Measurements from ENCODE around the gene CORO1C.
"Not testable (repeated sequence)": the region's sequence is repeated elsewhere in the genome, so short reads cannot be mapped to it uniquely, and the experiment has no call there.

Gene CORO1C

GRCh38 chr12:108671110-108671509 lies 60.2 kb downstream of the CORO1C start:
- no peak for DNase-seq

- DNase-seq, result no peak
Measured at GRCh38 chr12:108670066-108670631, 61.2 kb downstream of the CORO1C start.

GRCh38 chr12:108668542-108668941 lies 62.8 kb downstream of the CORO1C start:
- no peak for DNase-seq

- no peak for DNase-seq
Measured at GRCh38 chr12:108668063-108668462, 63.3 kb downstream of the CORO1C start.

- DNase-seq, result no peak
Measured at GRCh38 chr12:108667349-108667748, 64.0 kb downstream of the CORO1C start.

- DNase-seq, result no peak
Measured at GRCh38 chr12:108666401-108666881, 64.9 kb downstream of the CORO1C start.

- no peak for DNase-seq
Measured at GRCh38 chr12:108665608-108666202, 65.6 kb downstream of the CORO1C start.

- DNase-seq, result peak; percentile 88
Measured at GRCh38 chr12:108664338-108665258, 66.7 kb downstream of the CORO1C start.

- no peak for DNase-seq
Measured at GRCh38 chr12:108663324-108664015, 67.8 kb downstream of the CORO1C start.

- not testable (repeated sequence) for DNase-seq
Measured at GRCh38 chr12:108658115-108658514, 73.2 kb downstream of the CORO1C start.

GRCh38 chr12:108657130-108657745 lies 74.1 kb downstream of the CORO1C start:
- DNase-seq, result no peak

GRCh38 chr12:108656247-108656646 lies 75.1 kb downstream of the CORO1C start:
- not testable (repeated sequence) for DNase-seq

- DNase-seq, result not testable (repeated sequence)
Measured at GRCh38 chr12:108655812-108656175, 75.5 kb downstream of the CORO1C start.

- not testable (repeated sequence) for DNase-seq
Measured at GRCh38 chr12:108654622-108655021, 76.7 kb downstream of the CORO1C start.

GRCh38 chr12:108653922-108654321 lies 77.4 kb downstream of the CORO1C start:
- no peak for DNase-seq

GRCh38 chr12:108653082-108653516 lies 78.2 kb downstream of the CORO1C start:
- DNase-seq, result no peak

- no peak for DNase-seq
Measured at GRCh38 chr12:108650083-108650482, 81.2 kb downstream of the CORO1C start.

- DNase-seq, result no peak
Measured at GRCh38 chr12:108649669-108650068, 81.6 kb downstream of the CORO1C start.

- no peak for DNase-seq
Measured at GRCh38 chr12:108649126-108649525, 82.2 kb downstream of the CORO1C start.

GRCh38 chr12:108648371-108648770 lies 82.9 kb downstream of the CORO1C start:
- no peak for DNase-seq

- DNase-seq, result no peak
Measured at GRCh38 chr12:108647585-108648287, 83.6 kb downstream of the CORO1C start.
